HL-60 (cell line): ENCODE results near the gene GNAL.

Experiments used
- DNase-seq, 2 experiments: peaks; one replicate each; pipeline ENCODE4 v3.0.0-alpha.2; 2010 to 2020; ENCODE audit warnings: low read depth in 1 of 2, low spot score in 1 of 2
- H3K27ac ChIP-seq: fragments of 250-450 bp; sonication (Bioruptor Pico); replicated peaks from 2 replicates; pipeline ENCODE4 v1.5.1; 2020; ENCODE audit warnings: mild to moderate bottlenecking, moderate library complexity
- H3K27me3 ChIP-seq: fragments of 250-450 bp; sonication (Bioruptor Pico); 2 replicates; pipeline ENCODE4 v1.5.1; 2021; ENCODE audit warnings: mild to moderate bottlenecking, moderate library complexity; ENCODE audit not compliant: insufficient read depth, poor library complexity, severe bottlenecking
- H3K4me3 ChIP-seq: replicated peaks from 2 replicates; pipeline ENCODE4 v1.5.1; 2011; ENCODE audit warnings: mild to moderate bottlenecking, control low read depth, low read length; ENCODE audit not compliant: insufficient read depth
- CTCF ChIP-seq: IDR thresholded peaks from one replicate; pipeline ENCODE4 v1.5.1; 2011; ENCODE audit warnings: low read length, control low read depth, inconsistent platforms; ENCODE audit not compliant: insufficient read depth
- GABPA ChIP-seq: IDR thresholded peaks from 2 replicates; pipeline ENCODE4 v1.6.1; 2012; ENCODE audit warnings: low read depth
- POLR2AphosphoS5 ChIP-seq: IDR thresholded peaks from 2 replicates; pipeline ENCODE4 v1.6.1; 2012; ENCODE audit warnings: low read depth
- REST ChIP-seq: IDR thresholded peaks from 2 replicates; pipeline ENCODE4 v1.6.1; 2012; ENCODE audit warnings: low read depth; ENCODE audit not compliant: insufficient replicate concordance
- SPI1 ChIP-seq: IDR thresholded peaks from 2 replicates; pipeline ENCODE4 v1.6.1; 2012; ENCODE audit warnings: low read depth, mild to moderate bottlenecking, borderline replicate concordance

Gene GNAL

GRCh38 chr18:11749305-11749704 lies 60.2 kb downstream of the GNAL start:
- TF ChIP-seq GABPA (no peak), POLR2AphosphoS5 (no peak), SPI1 (no peak), CTCF (no peak), REST (no peak)
- no peak for DNase-seq
- H3K4me3 ChIP-seq = no peak overlapping the region
- H3K27me3 ChIP-seq = peaks cover 55% of the 10 kb centered on the region
- no peak overlapping the region for H3K27ac ChIP-seq

GRCh38 chr18:11750171-11750570 lies 61.1 kb downstream of the GNAL start:
- Histone ChIP-seq H3K27me3 (peaks cover 59% of the 10 kb centered on the region), H3K27ac (no peak overlapping the region), H3K4me3 (no peak overlapping the region)
- no peak for TF ChIP-seq SPI1
- TF ChIP-seq CTCF = no peak
- TF ChIP-seq POLR2AphosphoS5 = no peak
- TF ChIP-seq GABPA = no peak
- no peak for TF ChIP-seq REST
- no peak for DNase-seq

- no peak overlapping the region for H3K27ac ChIP-seq
- H3K4me3 ChIP-seq = no peak overlapping the region
- no peak for TF ChIP-seq SPI1
- TF ChIP-seq POLR2AphosphoS5 = no peak
- TF ChIP-seq CTCF = no peak
- TF ChIP-seq GABPA = no peak
- TF ChIP-seq REST = no peak
- peaks cover 65% of the 10 kb centered on the region for H3K27me3 ChIP-seq
- DNase-seq = no peak
These were observed 61.7 kb downstream of the GNAL start for GRCh38 chr18:11750581-11751310.
